Measurements from ENCODE around the gene CEPT1.

- TF ChIP-seq, protein P1, sequence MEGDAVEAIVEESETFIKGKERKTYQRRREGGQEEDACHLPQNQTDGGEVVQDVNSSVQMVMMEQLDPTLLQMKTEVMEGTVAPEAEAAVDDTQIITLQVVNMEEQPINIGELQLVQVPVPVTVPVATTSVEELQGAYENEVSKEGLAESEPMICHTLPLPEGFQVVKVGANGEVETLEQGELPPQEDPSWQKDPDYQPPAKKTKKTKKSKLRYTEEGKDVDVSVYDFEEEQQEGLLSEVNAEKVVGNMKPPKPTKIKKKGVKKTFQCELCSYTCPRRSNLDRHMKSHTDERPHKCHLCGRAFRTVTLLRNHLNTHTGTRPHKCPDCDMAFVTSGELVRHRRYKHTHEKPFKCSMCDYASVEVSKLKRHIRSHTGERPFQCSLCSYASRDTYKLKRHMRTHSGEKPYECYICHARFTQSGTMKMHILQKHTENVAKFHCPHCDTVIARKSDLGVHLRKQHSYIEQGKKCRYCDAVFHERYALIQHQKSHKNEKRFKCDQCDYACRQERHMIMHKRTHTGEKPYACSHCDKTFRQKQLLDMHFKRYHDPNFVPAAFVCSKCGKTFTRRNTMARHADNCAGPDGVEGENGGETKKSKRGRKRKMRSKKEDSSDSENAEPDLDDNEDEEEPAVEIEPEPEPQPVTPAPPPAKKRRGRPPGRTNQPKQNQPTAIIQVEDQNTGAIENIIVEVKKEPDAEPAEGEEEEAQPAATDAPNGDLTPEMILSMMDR (IDR thresholded peaks at IDR 0.05; ENCODE audit: low read length) = no peak
- no peak for TF ChIP-seq EZH2 (IDR thresholded peaks at IDR 0.05; ENCODE audit: borderline replicate concordance, low read length)
These were observed 62.9 kb downstream of the CEPT1 start for GRCh38 chr1:111202707-111203623.
